Liver (tissue), 9 donors: ENCODE measurements around the gene RASL10B. TPM values are rescaled to one million over a fixed set of nuclear protein-coding genes. Genes with fewer than 3 reads are reported as not detected.

Experiments used
- DNase-seq: peaks from one replicate; pipeline ENCODE4 v3.0.0-alpha.2; 2017; ENCODE audit warnings: low spot score
- H3K27ac ChIP-seq, 2 donors: one replicate each; pipeline ENCODE4 v1.7.0; 2013; ENCODE audit warnings: inconsistent platforms in 2 of 2, low read length in 2 of 2, control low read depth in 1 of 2, low read depth in 1 of 2, mild to moderate bottlenecking in 1 of 2
- H3K27me3 ChIP-seq, 4 donors: one replicate each; pipeline versions ENCODE4 v1.6.1 to v1.7.0; 2013; ENCODE audit warnings: low read length in 3 of 4, inconsistent platforms in 1 of 4, mild to moderate bottlenecking in 1 of 4, moderate library complexity in 1 of 4; ENCODE audit not compliant: control insufficient read depth in 4 of 4, insufficient read depth in 4 of 4
- H3K36me3 ChIP-seq, 4 donors: one replicate each; pipeline versions ENCODE4 v1.6.1 to v1.7.0; 2013; ENCODE audit warnings: low read length in 3 of 4, mild to moderate bottlenecking in 3 of 4, low read depth in 1 of 4, moderate library complexity in 1 of 4; ENCODE audit not compliant: control insufficient read depth in 4 of 4, insufficient read depth in 3 of 4
- H3K4me1 ChIP-seq, 4 donors: one replicate each; pipeline versions ENCODE4 v1.6.1 to v1.7.0; 2013; ENCODE audit warnings: low read length in 3 of 4, mild to moderate bottlenecking in 3 of 4, moderate library complexity in 1 of 4; ENCODE audit not compliant: control insufficient read depth in 4 of 4, insufficient read depth in 4 of 4
- H3K4me3 ChIP-seq, 3 donors: one replicate each; pipeline versions ENCODE4 v1.6.1 to v1.7.0; 2013; ENCODE audit warnings: low read length in 3 of 3, control low read depth in 1 of 3, low read depth in 1 of 3, mild to moderate bottlenecking in 1 of 3
- H3K9ac ChIP-seq, 2 donors: one replicate each; pipeline ENCODE4 v1.7.0; 2013; ENCODE audit warnings: low read length in 2 of 2, mild to moderate bottlenecking in 2 of 2, moderate library complexity in 2 of 2, control low read depth in 1 of 2, low read depth in 1 of 2
- H3K9me3 ChIP-seq, 4 donors: one replicate each; pipeline versions ENCODE4 v1.6.1 to v1.7.0; 2013; ENCODE audit warnings: low read length in 3 of 4; ENCODE audit not compliant: control insufficient read depth in 4 of 4
- ATF3 ChIP-seq: IDR thresholded peaks from 2 replicates; pipeline ENCODE4 v1.6.1; 2016; ENCODE audit warnings: antibody characterized with exemption
- CTCF ChIP-seq: fragments of 150-350 bp; IDR thresholded peaks from 2 replicates; pipeline ENCODE4 v1.5.1; 2017; ENCODE audit warnings: improper control_type of control experiment, low read depth, low read length; ENCODE audit not compliant: missing input control
- EGR1 ChIP-seq, 2 donors: IDR thresholded peaks; 2 replicates each; pipeline ENCODE4 v1.6.1; 2016 to 2018; ENCODE audit warnings: antibody characterized with exemption in 2 of 2, low read depth in 2 of 2
- FOXA1 ChIP-seq: IDR thresholded peaks from 2 replicates; pipeline ENCODE4 v1.6.1; 2016; ENCODE audit warnings: antibody characterized with exemption
- FOXA2 ChIP-seq: IDR thresholded peaks from 2 replicates; pipeline ENCODE4 v1.6.1; 2016; ENCODE audit warnings: antibody characterized with exemption
- GABPA ChIP-seq, 2 donors: IDR thresholded peaks in 1 of 2; conservative IDR thresholded peaks in 1 of 2; 2 replicates each; pipeline ENCODE4 v1.6.1; 2016; ENCODE audit warnings: antibody characterized with exemption in 2 of 2, mild to moderate bottlenecking in 1 of 2, moderate library complexity in 1 of 2
- HNF4A ChIP-seq, 2 donors: conservative IDR thresholded peaks; 2 replicates each; pipeline ENCODE4 v1.6.1; 2016; ENCODE audit warnings: antibody characterized with exemption in 2 of 2, mild to moderate bottlenecking in 2 of 2
- HNF4G ChIP-seq: IDR thresholded peaks from 2 replicates; pipeline ENCODE4 v1.6.1; 2016; ENCODE audit warnings: antibody characterized with exemption
- JUND ChIP-seq, 2 donors: IDR thresholded peaks; 2 replicates each; pipeline ENCODE4 v1.6.1; 2016; ENCODE audit warnings: antibody characterized with exemption in 2 of 2
- MAX ChIP-seq: IDR thresholded peaks from 2 replicates; pipeline ENCODE4 v1.6.1; 2016; ENCODE audit warnings: antibody characterized with exemption
- NR2F2 ChIP-seq: IDR thresholded peaks from 2 replicates; pipeline ENCODE4 v1.6.1; 2016; ENCODE audit warnings: antibody characterized with exemption
- RAD21 ChIP-seq, 2 donors: IDR thresholded peaks; 2 replicates each; pipeline ENCODE4 v1.6.1; 2016; ENCODE audit warnings: antibody characterized with exemption in 2 of 2, mild to moderate bottlenecking in 2 of 2
- REST ChIP-seq: IDR thresholded peaks from 2 replicates; pipeline ENCODE4 v1.6.1; 2016; ENCODE audit warnings: antibody characterized with exemption, mild to moderate bottlenecking
- RXRA ChIP-seq, 2 donors: IDR thresholded peaks; 2 replicates each; pipeline ENCODE4 v1.6.1; 2017 to 2018; ENCODE audit warnings: antibody characterized with exemption in 2 of 2, mild to moderate bottlenecking in 1 of 2
- SP1 ChIP-seq: IDR thresholded peaks from 2 replicates; pipeline ENCODE4 v1.6.1; 2018; ENCODE audit warnings: antibody characterized with exemption, mild to moderate bottlenecking
- TAF1 ChIP-seq: conservative IDR thresholded peaks from 2 replicates; pipeline ENCODE4 v1.6.1; 2016; ENCODE audit warnings: antibody characterized with exemption, mild to moderate bottlenecking
- YY1 ChIP-seq: IDR thresholded peaks from 2 replicates; pipeline ENCODE4 v1.6.1; 2016; ENCODE audit warnings: antibody characterized with exemption, mild to moderate bottlenecking
- ZBTB33 ChIP-seq: IDR thresholded peaks from 2 replicates; pipeline ENCODE4 v1.6.1; 2016; ENCODE audit warnings: antibody characterized with exemption
- WGBS: extraction: QIAGEN DNeasy Blood & Tissue Kit; methylation state at CpG from one replicate; pipeline ENCODE4 v1.1.7; 2013; 5-methylcytosine and 5-hydroxymethylcytosine counted together
- polyA plus RNA-seq, 2 donors: library from polyadenylated mRNA; stranded (reverse) in 1 of 2; unstranded in 1 of 2; fragments of 200-250 nt in 1 of 2; fragments of >200 nt in 1 of 2; fragmentation: Nextera tagmentation in 1 of 2; extraction: Ambion mirVana in 1 of 2; gene quantifications; one replicate each; pipeline versions ENCODE4 v1.2.1 to v1.2.3, GENCODE V29; 2013 to 2015
- total RNA-seq, 2 donors: library from RNA; depleted of rRNA; stranded (reverse); fragments of >200 nt; gene quantifications; one replicate each; pipeline ENCODE4 v1.2.3, GENCODE V29; 2014
- donor health status: healthy.
- donor health status: healthy.
- donor health status: healthy.
- donor health status: healthy.
- donor health status: healthy.

The RASL10B gene
- total and polyA plus RNA-seq, 4 donors = 0.42 to 3.8 (median 2.2) TPM

- TF ChIP-seq YY1 = no peak
- TF ChIP-seq HNF4G = no peak
- TF ChIP-seq RAD21 (IDR thresholded peaks at IDR 0.05) = no peak
- TF ChIP-seq FOXA1 = no peak
- TF ChIP-seq ATF3 = no peak
- TF ChIP-seq EGR1 (IDR thresholded peaks at IDR 0.05; ENCODE audit: low read depth in 2 of 2) = no peak
- H3K9ac ChIP-seq = no peak overlapping the region
- H3K27ac ChIP-seq = no peak overlapping the region
- H3K9me3 ChIP-seq = no peaks in the 10 kb centered on the region
- DNase-seq = no peak
- H3K36me3 ChIP-seq = peaks cover 0 to 28% (median 11%) of the 10 kb centered on the region in 4 donors
- no peaks in the 10 kb centered on the region for H3K4me1 ChIP-seq
- H3K4me3 ChIP-seq = no peak overlapping the region
- WGBS = 96% methylated on average over 3 of the region's 3 CpGs
- no peaks in the 10 kb centered on the region for H3K27me3 ChIP-seq
Observed at GRCh38 chr17:35693662-35694061, 37.8 kb upstream of the RASL10B start.

- Histone ChIP-seq H3K9me3 (no peaks in the 10 kb centered on the region), H3K9ac (no peak overlapping the region), H3K36me3 (peaks cover 0 to 25% (median 9%) of the 10 kb centered on the region in 4 donors), H3K4me1 (no peaks in the 10 kb centered on the region), H3K27ac (no peak overlapping the region), H3K4me3 (no peak overlapping the region), H3K27me3 (no peaks in the 10 kb centered on the region)
- no peak for TF ChIP-seq ATF3
- no peak for TF ChIP-seq HNF4G
- no peak for DNase-seq
- WGBS = 82% methylated on average over 2 of the region's 2 CpGs
Observed at GRCh38 chr17:35694906-35695305, 36.5 kb upstream of the RASL10B start.

GRCh38 chr17:35695613-35696012 lies 35.8 kb upstream of the RASL10B start:
- H3K9me3 ChIP-seq = no peaks in the 10 kb centered on the region
- no peaks in the 10 kb centered on the region for H3K27me3 ChIP-seq
- H3K9ac ChIP-seq = no peak overlapping the region
- no peak for DNase-seq
- WGBS = 67% methylated on average over 2 of the region's 2 CpGs
- H3K27ac ChIP-seq = no peak overlapping the region
- no peak overlapping the region for H3K4me3 ChIP-seq
- TF ChIP-seq REST = no peak
- TF ChIP-seq ZBTB33 = no peak
- no peak for TF ChIP-seq RXRA (IDR thresholded peaks at IDR 0.05)
- no peak for TF ChIP-seq FOXA2
- TF ChIP-seq TAF1 = no peak
- no peak for TF ChIP-seq ATF3
- no peak for TF ChIP-seq HNF4A (conservative IDR thresholded peaks at IDR 0.05)
- TF ChIP-seq MAX = no peak
- no peak for TF ChIP-seq JUND (IDR thresholded peaks at IDR 0.05)
- TF ChIP-seq CTCF = no peak
- TF ChIP-seq SP1 = no peak
- no peak for TF ChIP-seq HNF4G
- TF ChIP-seq YY1 = no peak
- TF ChIP-seq FOXA1 = no peak
- TF ChIP-seq GABPA (IDR thresholded peaks at IDR 0.05 in 1 of 2, conservative IDR thresholded peaks at IDR 0.05 in 1 of 2) = no peak
- TF ChIP-seq EGR1 (IDR thresholded peaks at IDR 0.05; ENCODE audit: low read depth in 2 of 2) = no peak
- no peak for TF ChIP-seq NR2F2
- no peak for TF ChIP-seq RAD21 (IDR thresholded peaks at IDR 0.05)
- peaks cover 0 to 21% (median 7%) of the 10 kb centered on the region in 4 donors for H3K36me3 ChIP-seq
- no peaks in the 10 kb centered on the region for H3K4me1 ChIP-seq
